GM12872 (cell line): ENCODE measurements around the gene TMTC2.

ENCODE experiments used
- TF ChIP-seq, protein P1 (sequence below): IDR thresholded peaks from 3 replicates; pipeline ENCODE4 v1.5.1; 2011; ENCODE audit warnings: low read depth, mild to moderate bottlenecking, low read length, moderate library complexity; ENCODE audit not compliant: insufficient read depth

The TMTC2 gene

DNA sequence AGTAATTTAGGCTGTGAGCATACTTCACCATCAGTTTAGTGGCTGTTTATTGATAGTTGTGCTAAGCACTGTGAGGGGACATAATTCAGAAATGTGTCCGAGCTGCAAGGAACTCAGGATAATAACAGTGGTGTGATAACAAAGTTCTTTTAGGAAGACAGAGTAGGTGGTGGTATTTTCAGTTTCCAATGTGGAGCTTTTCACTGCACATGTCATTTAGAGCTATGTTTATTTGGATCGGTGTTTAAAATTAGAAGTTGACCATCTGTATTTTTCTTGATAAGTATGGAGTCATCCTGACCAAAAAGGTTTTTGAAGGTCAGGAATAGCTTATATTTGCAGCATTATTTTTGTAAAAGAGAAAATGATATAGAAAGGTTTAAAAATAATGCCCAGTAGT, 443.5 kb downstream of the TMTC2 start:
- TF ChIP-seq, protein P1, sequence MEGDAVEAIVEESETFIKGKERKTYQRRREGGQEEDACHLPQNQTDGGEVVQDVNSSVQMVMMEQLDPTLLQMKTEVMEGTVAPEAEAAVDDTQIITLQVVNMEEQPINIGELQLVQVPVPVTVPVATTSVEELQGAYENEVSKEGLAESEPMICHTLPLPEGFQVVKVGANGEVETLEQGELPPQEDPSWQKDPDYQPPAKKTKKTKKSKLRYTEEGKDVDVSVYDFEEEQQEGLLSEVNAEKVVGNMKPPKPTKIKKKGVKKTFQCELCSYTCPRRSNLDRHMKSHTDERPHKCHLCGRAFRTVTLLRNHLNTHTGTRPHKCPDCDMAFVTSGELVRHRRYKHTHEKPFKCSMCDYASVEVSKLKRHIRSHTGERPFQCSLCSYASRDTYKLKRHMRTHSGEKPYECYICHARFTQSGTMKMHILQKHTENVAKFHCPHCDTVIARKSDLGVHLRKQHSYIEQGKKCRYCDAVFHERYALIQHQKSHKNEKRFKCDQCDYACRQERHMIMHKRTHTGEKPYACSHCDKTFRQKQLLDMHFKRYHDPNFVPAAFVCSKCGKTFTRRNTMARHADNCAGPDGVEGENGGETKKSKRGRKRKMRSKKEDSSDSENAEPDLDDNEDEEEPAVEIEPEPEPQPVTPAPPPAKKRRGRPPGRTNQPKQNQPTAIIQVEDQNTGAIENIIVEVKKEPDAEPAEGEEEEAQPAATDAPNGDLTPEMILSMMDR: no peak

DNA sequence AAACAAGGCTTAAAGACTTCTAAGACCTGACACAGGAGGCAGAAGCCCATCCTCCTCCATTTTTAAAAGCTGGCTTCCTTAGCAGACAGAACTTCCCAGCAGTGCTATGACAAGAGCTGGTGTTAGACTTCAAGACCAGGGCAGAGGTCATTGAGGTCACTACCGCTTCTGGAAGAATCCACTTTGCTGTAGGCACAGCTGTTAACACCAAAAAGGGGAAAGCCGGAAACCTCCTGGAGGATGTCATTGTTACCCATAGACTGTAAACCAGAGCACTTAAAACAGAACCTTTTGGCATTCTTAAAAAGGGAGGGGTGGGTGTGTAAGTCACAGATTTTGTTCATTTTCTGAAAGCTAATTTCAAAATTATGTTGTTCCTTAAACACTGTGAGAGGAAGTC, 445.7 kb downstream of the TMTC2 start:
- TF ChIP-seq, protein P1: no peak

DNA sequence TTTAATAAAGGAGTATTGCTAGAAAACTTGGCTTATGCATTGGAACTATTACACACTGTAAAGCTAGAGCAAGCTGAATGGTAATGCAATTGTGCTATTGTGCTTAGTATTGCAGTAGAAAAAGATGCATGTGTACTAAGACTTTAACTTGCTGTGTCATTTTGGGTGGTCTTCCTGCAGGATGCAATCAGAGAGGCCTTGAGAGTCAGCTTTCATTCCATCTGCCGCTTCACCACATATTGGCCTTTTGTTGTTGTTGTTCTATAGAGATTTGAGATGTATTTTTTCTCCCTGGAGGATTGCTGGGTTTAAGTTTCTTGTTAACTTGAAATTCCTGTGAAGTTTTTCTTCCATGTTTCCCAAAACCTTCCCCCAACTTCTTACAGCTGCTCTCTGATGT, 449.7 kb downstream of the TMTC2 start:
- TF ChIP-seq, protein P1: no peak

DNA sequence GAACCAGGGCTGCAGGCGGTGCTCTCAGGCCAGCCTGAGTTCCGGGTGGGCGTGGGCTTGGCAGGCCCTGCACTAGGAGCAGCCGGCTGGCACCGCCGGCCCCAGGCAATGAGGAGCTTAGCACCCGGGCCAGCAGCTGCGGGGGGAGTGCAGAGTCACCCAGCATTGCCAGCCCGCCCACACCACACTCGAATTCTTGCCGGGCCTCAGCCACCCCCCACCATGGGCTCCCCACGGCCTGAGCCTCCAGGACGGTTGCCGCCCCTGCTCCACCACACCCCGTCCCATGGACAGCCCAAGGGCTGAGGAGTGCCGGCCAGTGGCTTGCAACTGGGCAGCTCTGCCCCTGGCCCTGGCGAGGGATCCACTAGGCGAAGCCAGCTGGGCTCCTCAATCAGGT, 453.4 kb downstream of the TMTC2 start:
- TF ChIP-seq, protein P1: no peak

DNA sequence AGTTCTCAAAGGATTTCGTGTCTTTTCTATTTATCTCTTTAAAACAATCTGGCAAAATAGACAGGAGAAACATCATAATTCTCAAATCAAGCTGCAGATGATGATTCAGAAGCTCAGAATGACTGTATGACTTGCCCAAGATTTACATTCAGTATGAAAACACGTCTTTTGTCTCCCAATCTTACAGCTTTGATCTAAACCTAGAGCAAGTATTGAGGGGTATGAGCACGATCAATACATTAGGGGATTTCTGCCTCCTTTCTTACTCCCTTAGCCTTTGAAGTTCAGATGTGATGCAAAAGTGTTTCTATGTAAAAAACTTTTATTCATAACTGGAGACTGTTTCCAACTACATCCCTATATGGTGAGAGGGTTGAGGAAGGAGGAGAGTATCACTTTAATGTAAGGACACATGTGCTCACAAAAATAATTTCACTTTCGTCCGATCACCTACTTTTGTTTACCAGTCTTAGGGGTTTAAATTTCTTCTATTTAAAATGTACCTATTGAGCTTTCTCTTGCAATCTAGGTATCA, 454.8 kb downstream of the TMTC2 start:
- TF ChIP-seq, protein P1: no peak

DNA sequence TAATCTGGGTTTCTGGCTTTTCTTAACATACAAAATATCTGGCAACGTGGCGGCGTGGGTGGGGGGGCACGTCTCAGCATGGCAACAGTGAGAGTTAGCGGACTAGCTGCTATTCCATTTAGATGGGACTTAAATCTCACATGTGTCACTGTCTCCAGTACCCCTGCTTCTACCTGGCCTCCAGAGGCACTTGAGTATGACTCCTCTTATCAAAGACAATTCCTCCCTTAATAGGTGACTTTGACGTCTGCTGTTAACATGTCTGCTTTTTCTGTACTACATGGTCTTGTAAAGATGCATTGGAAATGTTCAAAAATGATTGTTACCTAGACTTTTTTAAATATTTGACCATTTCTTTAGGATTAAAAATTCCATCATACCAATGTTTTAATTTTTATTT, 456.2 kb downstream of the TMTC2 start:
- TF ChIP-seq, protein P1: no peak

DNA sequence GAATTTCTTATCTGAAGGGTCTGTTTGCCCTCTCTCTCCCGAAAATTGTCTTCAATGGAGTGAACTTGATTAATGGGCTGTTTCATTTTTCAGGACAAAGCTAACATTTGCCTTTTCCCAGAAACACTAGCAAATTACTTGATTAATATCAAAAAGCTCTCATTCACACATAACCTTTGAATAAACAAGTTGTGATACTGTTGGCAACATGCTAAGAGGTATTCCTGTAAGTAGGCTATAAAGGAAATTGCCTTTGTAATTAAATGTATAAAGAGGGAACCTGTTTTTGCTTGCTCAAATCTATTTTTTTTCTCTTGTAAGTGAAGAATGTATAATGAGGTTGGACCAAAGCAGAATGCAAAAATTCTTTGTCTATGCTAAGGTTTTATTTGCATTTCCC, 457.2 kb downstream of the TMTC2 start:
- TF ChIP-seq, protein P1: no peak
